Measurements from ENCODE around the gene ANO6.

DNA sequence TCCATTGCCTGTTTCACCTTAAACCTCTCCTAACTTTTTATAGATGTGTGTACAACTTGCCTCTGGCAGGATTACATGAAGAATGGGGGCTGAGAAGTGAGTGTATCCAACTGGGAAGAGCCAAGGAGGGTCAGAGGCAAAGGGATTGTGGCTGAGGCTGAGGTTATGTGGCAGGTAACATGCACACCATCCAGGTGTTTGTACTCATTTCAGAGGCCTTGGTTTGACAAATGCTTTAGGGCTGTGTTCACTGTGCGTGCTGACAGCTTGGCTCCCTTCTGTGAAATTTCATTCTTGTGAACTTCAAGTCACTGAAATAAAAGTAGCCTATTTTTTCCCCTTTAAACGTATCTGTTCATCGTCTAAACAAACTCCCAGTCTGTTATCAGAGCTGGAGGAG lies 47.7 kb downstream of the ANO6 start:
- TF ChIP-seq, protein P1, sequence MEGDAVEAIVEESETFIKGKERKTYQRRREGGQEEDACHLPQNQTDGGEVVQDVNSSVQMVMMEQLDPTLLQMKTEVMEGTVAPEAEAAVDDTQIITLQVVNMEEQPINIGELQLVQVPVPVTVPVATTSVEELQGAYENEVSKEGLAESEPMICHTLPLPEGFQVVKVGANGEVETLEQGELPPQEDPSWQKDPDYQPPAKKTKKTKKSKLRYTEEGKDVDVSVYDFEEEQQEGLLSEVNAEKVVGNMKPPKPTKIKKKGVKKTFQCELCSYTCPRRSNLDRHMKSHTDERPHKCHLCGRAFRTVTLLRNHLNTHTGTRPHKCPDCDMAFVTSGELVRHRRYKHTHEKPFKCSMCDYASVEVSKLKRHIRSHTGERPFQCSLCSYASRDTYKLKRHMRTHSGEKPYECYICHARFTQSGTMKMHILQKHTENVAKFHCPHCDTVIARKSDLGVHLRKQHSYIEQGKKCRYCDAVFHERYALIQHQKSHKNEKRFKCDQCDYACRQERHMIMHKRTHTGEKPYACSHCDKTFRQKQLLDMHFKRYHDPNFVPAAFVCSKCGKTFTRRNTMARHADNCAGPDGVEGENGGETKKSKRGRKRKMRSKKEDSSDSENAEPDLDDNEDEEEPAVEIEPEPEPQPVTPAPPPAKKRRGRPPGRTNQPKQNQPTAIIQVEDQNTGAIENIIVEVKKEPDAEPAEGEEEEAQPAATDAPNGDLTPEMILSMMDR (conservative IDR thresholded peaks at IDR 0.05): no peak
- TF ChIP-seq EZH2 (IDR thresholded peaks at IDR 0.05; ENCODE audit: low read depth): no peak
